ENCODE data around the gene KCTD3.

GRCh38 chr1:215554865-215555264 is 12.2 kb upstream of the KCTD3 start:
- no peak for TF ChIP-seq CTCF (optimal IDR thresholded peaks at IDR 0.05 in 1 of 3, IDR thresholded peaks at IDR 0.05 in 1 of 3, conservative IDR thresholded peaks at IDR 0.05 in 1 of 3; ENCODE audit: extremely low read depth in 1 of 3, insufficient read depth in 2 of 3, low read length in 3 of 3)
- TF ChIP-seq EZH2 (IDR thresholded peaks at IDR 0.05; ENCODE audit: low read length) = no peak
